NT2/D1 (cell line): ENCODE measurements around the gene RNLS.

Experiments used
- SUZ12 ChIP-seq: IDR thresholded peaks from 2 replicates; pipeline ENCODE4 v1.6.1; 2011; ENCODE audit not compliant: insufficient read length, insufficient read depth; ENCODE audit errors: extremely low read depth
- YY1 ChIP-seq: IDR thresholded peaks from 2 replicates; pipeline ENCODE4 v1.6.1; 2011; ENCODE audit not compliant: insufficient read length, insufficient read depth
- ZNF274 ChIP-seq: IDR thresholded peaks from 2 replicates; pipeline ENCODE4 v1.6.1; 2011; ENCODE audit warnings: mild to moderate bottlenecking, low read depth, low read length

DNA sequence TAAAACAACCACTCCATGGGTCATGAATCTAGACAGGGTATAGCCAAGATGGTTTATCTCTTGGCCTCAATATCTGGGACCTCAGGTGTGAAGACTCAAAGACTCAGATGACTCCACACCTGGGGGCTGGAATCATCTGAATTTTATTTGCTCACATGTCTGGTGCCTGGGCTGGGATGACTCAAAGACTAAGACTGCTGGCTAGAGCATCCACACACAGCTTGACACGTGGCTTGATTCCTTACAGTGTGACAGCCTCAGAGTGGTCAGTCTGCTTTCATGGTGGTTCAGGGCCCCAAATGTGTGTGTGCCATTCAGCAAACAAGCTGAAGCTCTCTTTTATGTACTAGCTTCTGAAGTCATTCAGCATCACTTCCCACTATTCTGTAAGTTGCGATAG is 333.7 kb downstream of the RNLS start:
- TF ChIP-seq YY1 (no peak), SUZ12 (no peak), ZNF274 (no peak)
